Testis (tissue), 2 donors: ENCODE results near the gene SCNN1B.

Experiments
- POLR2A ChIP-seq: fragments of 450-650 bp; IDR thresholded peaks from one replicate; pipeline ENCODE4 v1.6.1; 2017; ENCODE audit warnings: antibody characterized with exemption, mild to moderate bottlenecking, moderate library complexity
- TF ChIP-seq, protein P1 (sequence below), 3 experiments: fragments of 450-650 bp in 2 of 3; fragments of 200-600 bp in 1 of 3; sonication (generic) in 1 of 3; IDR thresholded peaks; one replicate each; pipeline ENCODE4 v1.5.1; 2016 to 2019; ENCODE audit warnings: antibody characterized with exemption in 3 of 3, mild to moderate bottlenecking in 2 of 3, moderate library complexity in 1 of 3

DNA sequence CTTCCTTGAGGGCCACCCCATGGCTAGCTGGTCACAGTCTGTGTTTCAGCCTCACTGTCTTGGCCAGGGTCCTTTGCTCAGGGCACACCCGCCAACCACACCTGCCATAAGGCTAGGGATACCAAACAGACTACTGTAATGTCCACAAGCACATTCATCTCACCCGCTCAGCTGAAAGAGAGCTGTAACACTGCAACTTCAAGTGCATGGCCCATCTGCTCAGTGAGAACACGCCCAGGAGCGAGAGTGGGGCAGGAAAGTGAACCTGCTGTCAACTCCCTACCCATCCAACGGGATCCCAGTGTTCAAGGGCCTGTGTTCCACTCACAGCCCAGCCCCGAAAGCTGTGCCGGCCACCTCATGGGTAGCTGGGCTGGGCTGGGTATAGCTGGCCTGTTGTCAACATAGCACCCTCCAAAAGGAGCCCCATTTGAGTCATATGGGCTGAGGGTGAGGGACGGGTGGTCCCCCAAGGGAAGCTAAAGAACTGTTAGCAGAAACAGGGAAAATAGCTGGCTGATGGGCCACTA is 55.7 kb downstream of the SCNN1B start:
- TF ChIP-seq, protein P1, sequence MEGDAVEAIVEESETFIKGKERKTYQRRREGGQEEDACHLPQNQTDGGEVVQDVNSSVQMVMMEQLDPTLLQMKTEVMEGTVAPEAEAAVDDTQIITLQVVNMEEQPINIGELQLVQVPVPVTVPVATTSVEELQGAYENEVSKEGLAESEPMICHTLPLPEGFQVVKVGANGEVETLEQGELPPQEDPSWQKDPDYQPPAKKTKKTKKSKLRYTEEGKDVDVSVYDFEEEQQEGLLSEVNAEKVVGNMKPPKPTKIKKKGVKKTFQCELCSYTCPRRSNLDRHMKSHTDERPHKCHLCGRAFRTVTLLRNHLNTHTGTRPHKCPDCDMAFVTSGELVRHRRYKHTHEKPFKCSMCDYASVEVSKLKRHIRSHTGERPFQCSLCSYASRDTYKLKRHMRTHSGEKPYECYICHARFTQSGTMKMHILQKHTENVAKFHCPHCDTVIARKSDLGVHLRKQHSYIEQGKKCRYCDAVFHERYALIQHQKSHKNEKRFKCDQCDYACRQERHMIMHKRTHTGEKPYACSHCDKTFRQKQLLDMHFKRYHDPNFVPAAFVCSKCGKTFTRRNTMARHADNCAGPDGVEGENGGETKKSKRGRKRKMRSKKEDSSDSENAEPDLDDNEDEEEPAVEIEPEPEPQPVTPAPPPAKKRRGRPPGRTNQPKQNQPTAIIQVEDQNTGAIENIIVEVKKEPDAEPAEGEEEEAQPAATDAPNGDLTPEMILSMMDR (IDR thresholded peaks at IDR 0.05), result no peak
- TF ChIP-seq POLR2A, result no peak
